ENCODE measurements around the gene PTPRN2.

The PTPRN2 gene

DNA sequence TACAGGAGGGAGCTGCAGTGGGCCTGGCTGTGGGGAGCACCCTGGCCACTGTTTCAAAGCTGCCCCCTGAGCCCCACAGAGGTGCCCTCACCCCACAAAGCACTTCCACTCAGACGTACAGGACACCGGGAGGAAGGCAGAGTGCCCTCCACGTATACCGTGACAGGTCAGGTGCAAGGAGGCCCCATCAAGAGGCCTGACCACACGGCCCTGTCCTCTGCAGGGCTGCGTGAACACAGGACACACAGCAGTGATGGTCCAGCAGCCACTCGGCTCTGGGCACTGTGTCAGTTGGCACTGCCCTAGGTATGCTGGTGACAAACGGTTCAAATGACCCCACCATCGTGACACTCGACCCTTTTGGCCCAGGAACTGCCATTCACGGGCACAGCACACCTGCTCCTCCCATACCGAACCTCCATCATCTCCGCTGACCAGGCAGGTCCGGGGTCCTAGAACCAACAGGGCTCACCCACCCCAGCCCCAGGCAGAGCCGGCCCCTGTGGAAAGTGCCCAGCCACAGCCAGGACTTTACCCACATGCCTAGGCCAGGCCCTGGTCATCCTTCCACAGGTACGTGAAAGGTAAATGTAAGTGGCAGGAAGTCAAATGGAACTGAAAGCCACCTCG lies 560.9 kb downstream of the PTPRN2 start:
- H3K4me3 ChIP-seq (ENCODE audit: low read depth, low read length): no peak overlapping the region
- DNase-seq (ENCODE audit: low read depth): no peak
- no peak for TF ChIP-seq CTCF (IDR thresholded peaks at IDR 0.05; ENCODE audit: control insufficient read depth, extremely low read depth, insufficient read depth)

- TF ChIP-seq CTCF (IDR thresholded peaks at IDR 0.05; ENCODE audit: control insufficient read depth, extremely low read depth, insufficient read depth): no peak
- H3K4me3 ChIP-seq (ENCODE audit: low read depth, low read length): no peak overlapping the region
- DNase-seq (ENCODE audit: low read depth): no peak
Measured at GRCh38 chr7:158025686-158026600, 561.7 kb downstream of the PTPRN2 start.

- no peak overlapping the region for H3K4me3 ChIP-seq (ENCODE audit: low read depth, low read length)
- no peak for DNase-seq (ENCODE audit: low read depth)
- no peak for TF ChIP-seq CTCF (IDR thresholded peaks at IDR 0.05; ENCODE audit: control insufficient read depth, extremely low read depth, insufficient read depth)
Measured at GRCh38 chr7:158024881-158025280, 562.7 kb downstream of the PTPRN2 start.

DNA sequence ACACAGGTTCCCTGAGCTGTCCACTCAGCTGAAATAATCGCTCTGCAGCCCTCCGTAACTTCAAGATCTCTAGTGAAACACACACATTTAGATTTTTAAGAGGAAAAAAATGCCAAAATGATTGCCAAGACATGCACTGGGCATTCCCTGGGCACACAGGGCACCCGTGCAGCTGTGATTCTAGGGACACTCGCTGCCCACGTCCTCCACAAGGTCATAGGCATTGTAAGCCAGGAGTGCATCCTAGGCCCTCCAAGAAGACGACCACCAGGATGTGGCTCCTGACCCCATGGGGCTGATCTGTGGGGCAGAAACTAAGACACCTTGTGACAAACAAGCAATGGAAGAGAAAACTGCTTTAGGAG lies 563.3 kb downstream of the PTPRN2 start:
- no peak for DNase-seq (ENCODE audit: low read depth)
- no peak overlapping the region for H3K4me3 ChIP-seq (ENCODE audit: low read depth, low read length)
- TF ChIP-seq CTCF (IDR thresholded peaks at IDR 0.05; ENCODE audit: control insufficient read depth, extremely low read depth, insufficient read depth): no peak

DNA sequence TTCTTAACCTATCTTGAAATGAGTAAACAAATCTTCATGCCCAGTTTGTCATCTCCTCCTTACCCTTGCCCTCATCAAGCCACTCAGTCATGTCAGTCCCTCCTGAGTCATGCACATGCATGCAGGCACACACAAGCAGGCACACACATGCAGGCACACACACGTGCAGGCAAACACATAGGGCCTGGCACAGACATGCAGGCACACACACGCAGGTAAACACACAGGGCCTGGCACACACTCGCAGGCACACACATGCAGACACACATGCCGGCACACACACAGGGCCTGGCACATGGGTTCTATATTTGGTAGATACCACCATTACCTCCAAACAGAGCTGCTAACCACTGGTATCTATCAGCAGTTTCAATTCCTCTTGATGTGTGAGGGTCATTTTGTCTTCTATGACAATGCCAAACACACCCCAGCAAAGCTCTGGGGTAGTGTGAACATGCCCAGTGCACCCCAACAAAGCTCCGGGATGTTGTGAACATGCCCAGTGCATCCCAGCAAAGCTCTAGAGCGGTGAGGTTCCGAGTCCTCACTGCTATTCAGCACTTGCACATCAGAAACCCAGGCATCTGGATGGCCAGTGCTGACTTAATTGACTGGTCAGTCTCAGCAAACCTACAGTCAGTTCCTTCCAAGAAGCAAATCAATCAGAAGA lies 563.8 kb downstream of the PTPRN2 start:
- no peak for TF ChIP-seq CTCF (IDR thresholded peaks at IDR 0.05; ENCODE audit: control insufficient read depth, extremely low read depth, insufficient read depth)
- no peak for DNase-seq (ENCODE audit: low read depth)
- H3K4me3 ChIP-seq (ENCODE audit: low read depth, low read length): no peak overlapping the region

DNA sequence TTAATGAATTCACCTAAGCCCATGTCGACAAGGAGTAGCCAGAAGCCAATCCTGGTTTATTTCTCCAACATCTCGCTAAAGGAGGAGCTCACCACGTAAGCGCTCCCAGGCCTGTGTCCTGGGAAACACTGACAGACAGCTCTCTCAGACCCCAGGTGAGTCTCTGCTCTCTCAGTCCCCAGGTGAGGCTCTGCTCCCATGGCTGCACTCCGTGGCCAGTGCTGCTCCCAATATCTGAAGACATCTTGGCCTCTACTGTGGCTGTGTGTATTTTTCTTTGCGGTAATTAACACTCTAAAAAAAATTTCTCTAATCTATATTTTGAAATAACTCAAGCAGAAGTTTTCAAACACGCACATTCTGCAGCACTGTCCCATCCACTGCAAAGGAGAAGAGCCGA lies 564.5 kb downstream of the PTPRN2 start:
- no peak overlapping the region for H3K4me3 ChIP-seq (ENCODE audit: low read depth, low read length)
- no peak for DNase-seq (ENCODE audit: low read depth)
- TF ChIP-seq CTCF (IDR thresholded peaks at IDR 0.05; ENCODE audit: control insufficient read depth, extremely low read depth, insufficient read depth): no peak

All from LNCaP clone FGC (cell line).